Stimulated activated naive CD8-positive, alpha-beta T cell treated with anti-CD3 and anti-CD28 coated beads, Interleukin-15, Interleukin-2, amounts not matched to agents 100 ng/mL and 50 ng/mL, for 24 hours (primary cell): ENCODE results near the gene KLHDC9.
A peak's percentile ranks its signal among the peaks of the same experiment; 100 is the strongest.
"Not testable (repeated sequence)": the region's sequence is repeated elsewhere in the genome, so short reads cannot be mapped to it uniquely, and the experiment has no call there.

Experiments
- H3K27ac Mint-ChIP-seq: one replicate; pipeline ENCODE4 v1.8.0; 2021; ENCODE audit warnings: mild to moderate bottlenecking, mixed read lengths
- H3K27me3 Mint-ChIP-seq: one replicate; pipeline ENCODE4 v1.8.0; 2021; ENCODE audit warnings: mixed read lengths
- H3K36me3 Mint-ChIP-seq: one replicate; pipeline ENCODE4 v1.8.0; 2021; ENCODE audit warnings: low read depth, mixed read lengths
- H3K4me1 Mint-ChIP-seq: one replicate; pipeline ENCODE4 v1.8.0; 2021; ENCODE audit warnings: low read depth, mixed read lengths
- H3K4me3 Mint-ChIP-seq: one replicate; pipeline ENCODE4 v1.8.0; 2021; ENCODE audit warnings: mild to moderate bottlenecking, mixed read lengths
- H3K9me3 Mint-ChIP-seq: one replicate; pipeline ENCODE4 v1.8.0; 2021; ENCODE audit warnings: mixed read lengths

The KLHDC9 gene

DNA sequence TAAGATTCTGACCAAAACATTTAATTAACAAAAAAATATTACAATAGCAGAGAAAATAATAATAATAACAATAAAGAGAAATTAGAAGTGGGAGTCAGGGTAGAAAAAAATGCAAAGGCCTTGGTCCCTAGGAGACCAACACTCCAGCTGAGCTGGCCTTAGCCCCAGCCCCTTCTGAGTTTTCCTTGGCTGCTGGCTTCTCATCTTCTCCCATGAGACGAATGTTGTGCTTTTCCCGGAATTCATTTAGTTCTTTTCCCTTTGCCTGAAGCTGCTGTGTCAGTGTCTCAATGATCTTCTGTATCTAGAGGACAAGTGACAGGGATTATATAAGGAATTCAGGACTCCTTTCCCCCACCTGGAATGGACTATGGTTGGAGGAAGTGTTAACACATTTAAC lies 2.4 kb downstream of the KLHDC9 start:
- no peaks in the 10 kb centered on the region for H3K27me3 Mint-ChIP-seq
- H3K4me3 Mint-ChIP-seq, result no peak overlapping the region
- no peak overlapping the region for H3K27ac Mint-ChIP-seq
- H3K36me3 Mint-ChIP-seq, result peaks cover 32% of the 10 kb centered on the region
- H3K4me1 Mint-ChIP-seq, result peaks cover 64% of the 10 kb centered on the region
- no peaks in the 10 kb centered on the region for H3K9me3 Mint-ChIP-seq

GRCh38 chr1:161106431-161106830 lies 8.3 kb downstream of the KLHDC9 start:
- no peaks in the 10 kb centered on the region for H3K9me3 Mint-ChIP-seq
- H3K27me3 Mint-ChIP-seq, result no peaks in the 10 kb centered on the region
- peaks cover 47% of the 10 kb centered on the region for H3K36me3 Mint-ChIP-seq
- H3K4me1 Mint-ChIP-seq, result peaks cover 34% of the 10 kb centered on the region
- H3K27ac Mint-ChIP-seq, result peak overlapping the region; percentile 16
- H3K4me3 Mint-ChIP-seq, result no peak overlapping the region

GRCh38 chr1:161111117-161111516 lies 13.0 kb downstream of the KLHDC9 start:
- H3K36me3 Mint-ChIP-seq, result peaks cover 59% of the 10 kb centered on the region
- no peak overlapping the region for H3K4me3 Mint-ChIP-seq
- H3K9me3 Mint-ChIP-seq, result no peaks in the 10 kb centered on the region
- no peaks in the 10 kb centered on the region for H3K27me3 Mint-ChIP-seq
- no peak overlapping the region for H3K27ac Mint-ChIP-seq
- H3K4me1 Mint-ChIP-seq, result peaks cover 60% of the 10 kb centered on the region

DNA sequence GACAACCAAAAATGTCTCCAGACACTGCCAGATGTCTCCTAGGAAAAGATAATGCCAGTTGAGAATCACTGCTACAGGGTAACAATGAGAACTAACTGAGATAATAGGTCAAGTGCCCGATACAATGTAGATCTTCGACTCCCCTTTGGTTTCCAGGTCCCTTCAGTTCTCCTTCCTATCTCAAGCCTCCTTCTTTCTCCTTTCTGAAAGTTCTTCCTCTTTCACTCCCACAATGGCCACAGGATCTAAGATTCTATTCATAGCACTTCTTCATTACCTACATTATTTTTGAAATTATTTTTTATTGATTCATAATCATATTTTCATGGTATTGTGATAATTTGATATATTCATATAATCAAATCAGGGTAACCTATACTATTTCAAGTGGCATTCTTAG lies 13.4 kb downstream of the KLHDC9 start:
- H3K4me1 Mint-ChIP-seq, result peaks cover 60% of the 10 kb centered on the region
- peaks cover 55% of the 10 kb centered on the region for H3K36me3 Mint-ChIP-seq
- no peak overlapping the region for H3K4me3 Mint-ChIP-seq
- no peaks in the 10 kb centered on the region for H3K9me3 Mint-ChIP-seq
- no peaks in the 10 kb centered on the region for H3K27me3 Mint-ChIP-seq
- no peak overlapping the region for H3K27ac Mint-ChIP-seq

GRCh38 chr1:161113915-161114314 lies 15.8 kb downstream of the KLHDC9 start:
- H3K36me3 Mint-ChIP-seq, result peaks cover 48% of the 10 kb centered on the region
- H3K27ac Mint-ChIP-seq, result peak overlapping the region; percentile 78
- peak overlapping the region; percentile 52 for H3K4me3 Mint-ChIP-seq
- peaks cover 74% of the 10 kb centered on the region for H3K4me1 Mint-ChIP-seq
- no peaks in the 10 kb centered on the region for H3K27me3 Mint-ChIP-seq
- no peaks in the 10 kb centered on the region for H3K9me3 Mint-ChIP-seq

DNA sequence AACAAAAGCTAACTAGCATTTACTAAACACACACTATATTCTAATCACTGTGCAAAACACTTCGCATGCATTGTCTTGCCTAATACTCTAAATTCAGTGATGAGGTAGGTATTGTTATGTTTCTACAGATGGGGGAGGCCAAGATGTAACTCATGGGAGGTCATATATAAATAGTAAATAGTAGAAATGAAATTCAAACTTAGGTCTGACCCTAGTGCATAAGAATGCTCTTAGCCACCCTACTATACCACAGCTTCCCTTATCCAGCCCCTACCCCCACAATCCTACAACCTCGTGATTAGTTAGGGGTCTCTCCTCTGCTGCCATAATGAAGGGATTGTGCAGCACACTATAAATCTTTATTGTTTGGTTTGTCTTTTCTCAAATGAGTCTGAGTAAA lies 16.4 kb downstream of the KLHDC9 start:
- Mint-ChIP-seq H3K27ac (peak overlapping the region; percentile 78), H3K9me3 (no peaks in the 10 kb centered on the region), H3K4me1 (peaks cover 78% of the 10 kb centered on the region), H3K36me3 (peaks cover 45% of the 10 kb centered on the region), H3K27me3 (no peaks in the 10 kb centered on the region), H3K4me3 (peak overlapping the region; percentile 52)

GRCh38 chr1:161115132-161115711 lies 17.1 kb downstream of the KLHDC9 start:
- H3K36me3 Mint-ChIP-seq, result peaks cover 52% of the 10 kb centered on the region
- H3K4me3 Mint-ChIP-seq, result peak overlapping the region; percentile 97
- no peaks in the 10 kb centered on the region for H3K27me3 Mint-ChIP-seq
- peak overlapping the region; percentile 73 for H3K27ac Mint-ChIP-seq
- H3K9me3 Mint-ChIP-seq, result no peaks in the 10 kb centered on the region
- peaks cover 85% of the 10 kb centered on the region for H3K4me1 Mint-ChIP-seq

DNA sequence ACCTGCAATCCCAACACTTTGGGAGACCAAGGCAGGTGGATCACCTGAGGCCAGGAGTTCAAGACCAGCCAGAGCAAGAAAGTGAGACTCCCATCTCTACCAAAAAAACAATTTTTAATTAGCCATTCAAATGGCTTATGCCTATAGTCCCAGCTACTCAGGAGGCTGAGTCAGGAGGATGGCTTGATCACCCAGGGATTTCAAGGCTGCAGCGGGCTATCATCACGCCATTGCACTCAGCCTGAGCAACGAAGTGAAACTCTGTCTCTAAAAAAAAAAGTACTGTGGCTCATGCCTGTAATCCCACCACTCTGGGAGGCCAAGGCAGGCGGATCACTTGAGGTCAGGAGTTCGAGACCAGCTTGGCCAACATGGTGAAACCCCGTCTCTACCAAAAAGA lies 17.8 kb downstream of the KLHDC9 start:
- Mint-ChIP-seq H3K4me1 (peaks cover 91% of the 10 kb centered on the region), H3K4me3 (peak overlapping the region; percentile 97), H3K36me3 (peaks cover 56% of the 10 kb centered on the region), H3K27ac (peak overlapping the region; percentile 73)
- not testable (repeated sequence) for H3K27me3 Mint-ChIP-seq, H3K9me3 Mint-ChIP-seq

DNA sequence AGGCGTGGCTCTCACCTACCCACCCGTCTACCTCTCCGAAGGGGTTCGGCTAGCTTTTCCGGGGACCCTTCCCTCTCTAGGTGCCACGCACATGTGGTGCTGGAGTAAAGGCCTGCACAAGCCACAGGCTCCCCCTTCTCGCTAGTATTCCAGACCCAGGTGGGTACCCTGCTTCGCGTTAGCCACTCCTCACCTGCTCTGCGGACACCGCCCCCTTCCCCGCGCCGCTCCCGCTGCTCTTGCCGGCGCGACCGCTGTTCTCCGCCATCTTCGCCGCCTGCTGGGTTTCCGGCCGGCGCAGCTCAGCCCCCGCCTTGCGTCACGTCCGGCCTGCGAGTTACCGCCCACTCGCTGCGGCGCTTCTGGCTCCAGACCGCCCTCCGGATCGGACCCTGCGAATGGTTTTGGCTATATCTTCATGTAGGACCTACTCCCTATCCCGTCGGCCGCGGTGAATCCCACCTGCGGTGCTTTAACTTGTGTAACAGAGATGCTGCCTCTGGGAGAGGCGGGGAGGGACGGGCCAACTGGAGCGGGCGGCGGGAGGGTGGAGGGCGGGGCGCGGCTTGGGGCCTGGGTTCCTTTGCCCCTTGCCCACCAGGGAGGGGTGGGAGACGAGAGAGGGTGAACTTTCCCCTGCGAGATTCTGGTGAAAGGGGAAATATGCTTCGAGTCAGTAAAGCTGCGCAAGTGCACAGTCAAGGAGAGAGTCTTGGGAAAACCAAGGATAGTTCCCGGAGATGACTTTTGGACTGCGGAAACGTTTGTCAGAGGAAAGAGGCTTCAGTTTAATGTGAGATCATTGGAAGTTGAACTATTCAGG lies 19.8 kb downstream of the KLHDC9 start, which contains the start of the genes NIT1 and PFDN2:
Gene NIT1 (plus strand): TSS at position 347 of the 823 bp plus-strand sequence. CDS start 72 bp downstream, at position 419.
Gene PFDN2 (minus strand): TSS at position 279 of the 823 bp plus-strand sequence. CDS start 11 bp downstream, at position 268.
- peaks cover 61% of the 10 kb centered on the region for H3K36me3 Mint-ChIP-seq

DNA sequence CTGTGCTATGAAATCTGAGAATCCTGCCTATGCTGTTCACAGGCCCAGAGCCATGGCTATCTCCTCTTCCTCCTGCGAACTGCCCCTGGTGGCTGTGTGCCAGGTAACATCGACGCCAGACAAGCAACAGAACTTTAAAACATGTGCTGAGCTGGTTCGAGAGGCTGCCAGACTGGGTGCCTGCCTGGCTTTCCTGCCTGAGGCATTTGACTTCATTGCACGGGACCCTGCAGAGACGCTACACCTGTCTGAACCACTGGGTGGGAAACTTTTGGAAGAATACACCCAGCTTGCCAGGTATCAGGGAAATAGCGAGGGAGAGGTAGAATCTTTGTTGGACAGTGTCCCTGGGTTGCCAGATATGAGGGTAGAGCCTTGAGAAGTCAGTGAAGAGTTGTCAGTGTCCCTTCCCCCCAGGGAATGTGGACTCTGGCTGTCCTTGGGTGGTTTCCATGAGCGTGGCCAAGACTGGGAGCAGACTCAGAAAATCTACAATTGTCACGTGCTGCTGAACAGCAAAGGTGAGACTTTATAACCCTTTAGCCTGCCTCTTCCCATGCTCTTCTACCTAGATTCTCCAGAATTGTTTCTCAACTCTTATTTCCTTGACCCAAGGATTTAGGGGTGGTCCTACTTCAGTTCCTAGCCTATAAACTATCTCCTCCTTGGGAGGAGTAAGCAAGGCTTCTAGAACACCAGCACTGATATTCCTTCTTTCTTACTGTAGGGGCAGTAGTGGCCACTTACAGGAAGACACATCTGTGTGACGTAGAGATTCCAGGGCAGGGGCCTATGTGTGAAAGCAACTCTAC lies 21.1 kb downstream of the KLHDC9 start:
- H3K36me3 Mint-ChIP-seq, result peaks cover 63% of the 10 kb centered on the region
- no peaks in the 10 kb centered on the region for H3K27me3 Mint-ChIP-seq
- peak overlapping the region; percentile 95 for H3K27ac Mint-ChIP-seq
- peaks cover 73% of the 10 kb centered on the region for H3K4me1 Mint-ChIP-seq
- peak overlapping the region; percentile 97 for H3K4me3 Mint-ChIP-seq
- no peaks in the 10 kb centered on the region for H3K9me3 Mint-ChIP-seq

More for the DNA sequence above, 19.8 kb downstream of the KLHDC9 start, which contains the start of the genes NIT1 and PFDN2:
- Mint-ChIP-seq H3K4me3 (peak within 1 kb of the TSS; percentile 97), H3K27ac (peak within 1 kb of the TSS; percentile 95), H3K9me3 (no peaks in the 10 kb centered on the region), H3K4me1 (peaks cover 86% of the 10 kb centered on the region), H3K27me3 (no peaks in the 10 kb centered on the region)

DNA sequence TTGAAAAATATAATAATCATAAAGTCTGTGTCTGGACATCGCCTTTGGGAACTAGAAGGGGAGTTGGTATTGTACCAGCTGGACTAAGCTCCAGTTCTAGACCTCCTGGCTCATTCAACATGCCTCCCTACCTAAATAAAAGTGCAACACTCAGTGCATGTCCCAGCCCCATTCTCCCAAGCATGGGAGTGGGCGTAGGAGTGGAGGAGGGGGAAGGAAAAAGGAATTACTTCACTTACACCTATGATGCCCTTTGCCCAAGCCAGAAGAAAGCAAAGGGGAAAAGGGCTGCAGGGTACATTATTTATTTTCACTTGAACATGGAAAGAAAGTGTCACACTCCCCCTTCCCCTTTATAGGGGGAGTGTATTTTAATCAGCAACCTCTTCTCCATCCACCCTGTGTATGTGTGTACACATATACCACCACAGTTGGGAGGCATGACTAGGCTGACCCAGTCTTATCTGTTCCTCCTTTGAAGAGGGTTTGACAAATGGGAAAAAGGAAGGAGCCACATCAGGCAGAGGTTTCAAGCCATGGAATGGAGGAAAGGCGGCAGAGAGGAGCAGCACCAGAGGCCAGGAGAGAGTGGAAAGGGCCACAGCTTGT lies 23.0 kb downstream of the KLHDC9 start:
- Mint-ChIP-seq H3K9me3 (no peaks in the 10 kb centered on the region), H3K4me3 (peak overlapping the region; percentile 38), H3K27me3 (no peaks in the 10 kb centered on the region), H3K36me3 (peaks cover 65% of the 10 kb centered on the region), H3K4me1 (peaks cover 54% of the 10 kb centered on the region), H3K27ac (peak overlapping the region; percentile 87)

DNA sequence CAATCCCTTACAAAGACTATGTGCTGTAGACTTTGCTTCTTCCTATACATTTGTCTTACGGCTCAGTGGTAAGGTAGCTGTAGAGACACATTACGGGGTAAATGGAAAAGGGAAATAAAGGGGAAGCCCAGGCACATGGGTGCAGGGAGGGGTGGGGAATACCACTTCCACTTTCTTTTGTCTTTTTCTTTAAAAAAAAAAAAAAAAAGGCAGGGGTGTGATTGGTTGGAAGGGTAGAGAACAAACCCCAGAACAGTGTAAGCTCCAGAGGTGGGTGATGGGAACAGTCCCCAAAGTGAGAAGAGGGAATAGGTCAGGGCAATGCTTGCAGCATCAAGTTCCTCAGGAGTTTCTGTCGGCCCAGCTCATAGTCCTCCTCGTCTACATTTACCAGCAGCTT lies 23.7 kb downstream of the KLHDC9 start:
- no peaks in the 10 kb centered on the region for H3K9me3 Mint-ChIP-seq
- H3K4me1 Mint-ChIP-seq, result peaks cover 51% of the 10 kb centered on the region
- no peaks in the 10 kb centered on the region for H3K27me3 Mint-ChIP-seq
- no peak overlapping the region for H3K4me3 Mint-ChIP-seq
- H3K27ac Mint-ChIP-seq, result peak overlapping the region; percentile 87
- peaks cover 71% of the 10 kb centered on the region for H3K36me3 Mint-ChIP-seq

GRCh38 chr1:161122967-161123366 lies 24.8 kb downstream of the KLHDC9 start:
- Mint-ChIP-seq H3K36me3 (peaks cover 77% of the 10 kb centered on the region), H3K4me3 (no peak overlapping the region), H3K27ac (peak overlapping the region; percentile 18), H3K9me3 (no peaks in the 10 kb centered on the region), H3K27me3 (no peaks in the 10 kb centered on the region), H3K4me1 (peaks cover 48% of the 10 kb centered on the region)

- Mint-ChIP-seq H3K4me3 (no peak overlapping the region), H3K4me1 (peaks cover 47% of the 10 kb centered on the region), H3K27ac (no peak overlapping the region), H3K27me3 (no peaks in the 10 kb centered on the region), H3K9me3 (no peaks in the 10 kb centered on the region), H3K36me3 (peaks cover 69% of the 10 kb centered on the region)
Observed at GRCh38 chr1:161127649-161128048, 29.5 kb downstream of the KLHDC9 start.
